Mammary epithelial cell (primary cell): ENCODE measurements around the gene SUPT4H1.

Experiments used
- CTCF ChIP-seq, 2 donors: IDR thresholded peaks in 1 of 2; conservative IDR thresholded peaks in 1 of 2; 2 replicates each; pipeline ENCODE4 v1.5.1; 2011 to 2012; ENCODE audit warnings: inconsistent platforms in 2 of 2, low read length in 2 of 2, mild to moderate bottlenecking in 2 of 2, control low read depth in 1 of 2, low read depth in 1 of 2; ENCODE audit not compliant: insufficient read depth in 1 of 2; ENCODE audit errors: extremely low read depth in 1 of 2
- EZH2 ChIP-seq: IDR thresholded peaks from 2 replicates; pipeline ENCODE4 v1.6.1; 2012; ENCODE audit warnings: low read length, inconsistent platforms, borderline replicate concordance

- TF ChIP-seq CTCF (conservative IDR thresholded peaks at IDR 0.05 in 1 of 2, IDR thresholded peaks at IDR 0.05 in 1 of 2; ENCODE audit: extremely low read depth in 1 of 2, insufficient read depth in 1 of 2, low read depth in 1 of 2, low read length in 2 of 2) (no peak), EZH2 (no peak)
Observed at GRCh38 chr17:58368860-58369213, 16.8 kb upstream of the SUPT4H1 start.
